T-helper 9 cell (primary cell): Measurements from ENCODE around the gene SFTA2.
"Not testable (repeated sequence)": the region's sequence is repeated elsewhere in the genome, so short reads cannot be mapped to it uniquely, and the experiment has no call there.

ENCODE experiments used
- DNase-seq: peaks from one replicate; pipeline ENCODE4 v3.0.0-alpha.2; 2020

Gene SFTA2

GRCh38 chr6:30912746-30913520 is 19.0 kb downstream of the SFTA2 start:
- DNase-seq = no peak

GRCh38 chr6:30910473-30910872 is 21.5 kb downstream of the SFTA2 start:
- not testable (repeated sequence) for DNase-seq

- no peak for DNase-seq
These were observed 23.3 kb downstream of the SFTA2 start for GRCh38 chr6:30908700-30909099.

DNA sequence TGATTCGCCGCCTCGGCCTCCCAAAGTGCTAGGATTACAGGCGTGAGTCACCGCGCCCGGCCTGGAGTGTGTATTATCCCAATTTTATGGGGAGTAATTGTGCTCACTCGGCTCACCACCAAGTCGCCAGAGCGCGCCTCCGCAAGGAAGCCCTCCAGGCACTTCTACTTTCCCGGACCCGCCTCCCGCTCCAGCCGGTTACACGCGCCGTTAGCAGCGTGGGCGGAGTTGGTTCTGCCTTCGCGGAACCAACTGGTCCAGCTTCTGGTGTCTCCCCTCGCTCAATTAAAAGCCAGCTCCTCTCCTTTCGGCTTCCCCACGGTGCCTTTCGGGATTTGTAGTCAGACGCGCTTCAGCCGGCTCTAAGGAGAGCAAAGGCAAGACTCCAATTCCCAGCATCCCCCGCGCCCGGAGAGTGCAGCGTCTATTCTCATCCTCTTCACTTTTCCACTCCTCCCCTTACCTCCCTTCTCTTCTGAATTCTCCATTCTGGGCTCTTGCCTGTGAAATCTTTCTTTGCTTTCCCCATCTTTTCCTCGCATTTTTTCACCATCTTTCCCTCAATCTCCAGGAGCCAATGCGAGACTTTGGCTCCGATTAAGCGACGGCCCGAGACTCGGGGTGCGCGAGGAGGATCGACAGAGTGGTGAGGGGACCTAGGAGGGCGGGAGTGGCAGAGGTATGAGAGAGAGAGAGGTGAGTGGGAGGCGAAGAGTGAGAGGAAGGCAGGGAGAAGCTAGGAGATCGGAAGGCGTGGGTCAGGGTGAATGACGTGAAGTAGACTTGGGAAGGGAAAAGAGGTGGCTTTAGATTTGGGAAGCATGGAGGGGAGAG is 24.0 kb downstream of the SFTA2 start, which contains the start of gene GTF2H4:
Gene GTF2H4 (plus strand): TSS at position 450 of the 834 bp plus-strand sequence.
- DNase-seq = peak; percentile 91

DNA sequence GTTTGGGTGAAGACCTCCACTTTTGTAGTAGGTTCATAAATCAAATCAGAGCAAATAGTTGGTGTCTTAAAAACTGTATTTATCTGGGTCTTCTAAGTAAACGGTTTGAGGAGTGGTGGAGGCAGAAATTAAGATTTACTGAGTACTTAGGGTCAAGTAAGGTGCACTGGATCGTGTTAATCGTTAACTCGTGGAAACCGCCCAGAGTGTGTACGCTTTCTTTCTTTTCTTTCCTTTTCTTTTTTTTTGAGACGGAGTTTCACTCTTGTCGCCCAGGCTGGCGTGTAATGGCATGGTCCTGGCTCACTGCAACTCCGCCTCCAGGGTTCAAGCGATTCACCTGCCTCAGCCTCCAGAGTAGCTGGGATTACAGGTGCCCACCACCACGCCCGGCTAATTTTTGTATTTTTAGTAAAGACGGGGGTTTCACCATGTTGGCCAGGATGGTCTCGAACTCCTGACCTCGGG is 24.6 kb downstream of the SFTA2 start:
- not testable (repeated sequence) for DNase-seq

DNA sequence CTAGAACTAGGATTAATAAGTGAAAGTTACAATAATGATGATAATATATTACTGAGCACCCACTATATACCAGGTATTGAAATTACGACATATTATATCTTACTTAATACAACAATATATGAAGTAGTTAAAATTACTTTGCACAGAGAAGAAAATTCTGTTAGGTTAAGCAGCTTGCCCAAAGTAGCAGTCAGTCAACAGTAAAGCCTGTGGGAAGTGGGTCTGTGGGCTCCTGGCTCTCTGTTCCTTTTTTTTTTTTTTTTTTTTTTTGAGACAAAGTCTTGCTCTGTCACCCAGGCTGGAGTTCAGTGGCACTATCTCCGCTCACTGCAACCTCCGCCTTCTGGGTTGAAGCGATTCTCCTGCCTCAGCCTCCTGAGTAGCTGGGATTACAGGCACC is 28.7 kb downstream of the SFTA2 start:
- DNase-seq = no peak

GRCh38 chr6:30902709-30903108 is 29.3 kb downstream of the SFTA2 start:
- no peak for DNase-seq

DNA sequence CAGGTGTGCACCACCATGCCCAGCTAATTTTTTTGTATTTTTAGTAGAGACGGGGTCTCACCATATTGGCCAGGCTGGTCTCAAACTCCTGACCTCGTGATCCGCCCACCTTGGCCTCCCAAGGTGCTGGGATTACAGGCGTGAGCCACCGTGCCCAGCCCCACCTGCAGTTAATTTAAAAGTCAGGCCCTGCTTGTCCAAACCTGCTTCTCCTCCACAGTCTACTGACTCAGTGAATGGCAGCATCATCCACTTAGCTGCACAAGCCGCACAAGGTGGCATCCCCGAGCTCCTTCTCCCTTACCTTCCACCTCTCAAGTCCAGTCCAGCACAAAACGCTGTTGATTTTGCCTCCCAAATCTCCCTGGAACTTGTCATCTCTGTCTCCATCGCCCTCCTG is 29.8 kb downstream of the SFTA2 start:
- DNase-seq = not testable (repeated sequence)

DNA sequence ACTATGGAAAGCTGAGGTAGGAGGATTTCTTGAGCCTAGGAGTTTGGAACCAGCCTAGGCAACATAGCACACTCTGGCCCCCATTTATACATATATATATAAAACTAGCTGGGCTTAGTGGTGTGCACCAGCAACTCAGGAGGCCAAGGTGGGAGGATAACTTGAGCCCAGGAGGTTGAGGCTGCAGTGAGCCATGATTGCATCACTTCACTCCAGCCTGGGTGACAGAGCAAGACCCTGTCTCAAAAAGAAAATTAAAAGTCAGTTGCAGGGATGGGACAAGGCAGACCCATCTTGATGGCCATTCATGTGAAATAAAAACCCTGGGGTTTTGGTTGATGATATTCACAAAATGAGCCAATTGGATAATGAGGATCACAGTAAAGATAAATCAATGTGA is 30.5 kb downstream of the SFTA2 start:
- no peak for DNase-seq

GRCh38 chr6:30900863-30901417 is 31.0 kb downstream of the SFTA2 start:
- no peak for DNase-seq

DNA sequence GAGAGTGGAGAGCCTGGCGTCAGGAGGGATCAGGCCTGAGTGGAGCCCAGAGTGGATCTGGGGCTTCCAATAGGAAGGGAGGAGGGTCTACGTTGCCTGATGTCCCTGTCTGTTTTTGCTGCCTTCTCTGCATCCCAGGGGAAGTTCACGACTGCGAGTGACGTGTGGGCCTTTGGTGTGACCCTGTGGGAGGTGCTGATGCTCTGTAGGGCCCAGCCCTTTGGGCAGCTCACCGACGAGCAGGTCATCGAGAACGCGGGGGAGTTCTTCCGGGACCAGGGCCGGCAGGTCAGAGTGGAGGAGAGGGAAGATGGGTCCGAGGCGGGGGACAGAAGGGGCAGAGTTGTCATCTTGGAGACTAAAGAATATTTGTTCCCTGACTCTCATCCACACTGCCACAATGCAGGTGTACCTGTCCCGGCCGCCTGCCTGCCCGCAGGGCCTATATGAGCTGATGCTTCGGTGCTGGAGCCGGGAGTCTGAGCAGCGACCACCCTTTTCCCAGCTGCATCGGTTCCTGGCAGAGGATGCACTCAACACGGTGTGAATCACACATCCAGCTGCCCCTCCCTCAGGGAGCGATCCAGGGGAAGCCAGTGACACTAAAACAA is 33.1 kb downstream of the SFTA2 start:
- DNase-seq = no peak

- no peak for DNase-seq
These were observed 34.1 kb downstream of the SFTA2 start for GRCh38 chr6:30897882-30898281.

DNA sequence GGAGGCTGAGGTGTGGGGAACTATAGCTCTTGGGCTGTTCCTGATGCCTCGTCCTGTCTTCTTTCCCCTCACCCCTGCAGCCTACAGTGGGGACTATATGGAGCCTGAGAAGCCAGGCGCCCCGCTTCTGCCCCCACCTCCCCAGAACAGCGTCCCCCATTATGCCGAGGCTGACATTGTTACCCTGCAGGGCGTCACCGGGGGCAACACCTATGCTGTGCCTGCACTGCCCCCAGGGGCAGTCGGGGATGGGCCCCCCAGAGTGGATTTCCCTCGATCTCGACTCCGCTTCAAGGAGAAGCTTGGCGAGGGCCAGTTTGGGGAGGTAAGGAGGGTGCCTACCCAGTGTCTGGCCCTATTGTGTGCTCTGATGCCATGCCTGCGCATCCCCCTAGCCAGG is 35.4 kb downstream of the SFTA2 start:
- no peak for DNase-seq

DNA sequence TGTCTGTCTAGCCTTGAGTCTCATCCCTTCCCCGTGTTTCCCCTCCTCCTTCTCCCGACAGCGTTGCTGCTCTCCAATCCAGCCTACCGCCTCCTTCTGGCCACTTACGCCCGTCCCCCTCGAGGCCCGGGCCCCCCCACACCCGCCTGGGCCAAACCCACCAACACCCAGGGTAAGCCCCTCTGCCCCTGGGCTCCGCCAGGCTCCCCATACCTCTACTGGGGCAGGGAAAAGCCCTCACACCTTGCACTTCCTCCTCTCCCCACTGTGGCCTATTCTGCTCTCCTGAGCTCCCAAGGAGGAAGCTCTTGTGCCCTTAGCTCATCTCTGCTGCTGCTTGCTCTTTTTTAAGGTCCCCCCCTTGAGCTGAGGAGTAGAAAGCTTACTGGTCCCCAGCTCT is 36.6 kb downstream of the SFTA2 start:
- no peak for DNase-seq

DNA sequence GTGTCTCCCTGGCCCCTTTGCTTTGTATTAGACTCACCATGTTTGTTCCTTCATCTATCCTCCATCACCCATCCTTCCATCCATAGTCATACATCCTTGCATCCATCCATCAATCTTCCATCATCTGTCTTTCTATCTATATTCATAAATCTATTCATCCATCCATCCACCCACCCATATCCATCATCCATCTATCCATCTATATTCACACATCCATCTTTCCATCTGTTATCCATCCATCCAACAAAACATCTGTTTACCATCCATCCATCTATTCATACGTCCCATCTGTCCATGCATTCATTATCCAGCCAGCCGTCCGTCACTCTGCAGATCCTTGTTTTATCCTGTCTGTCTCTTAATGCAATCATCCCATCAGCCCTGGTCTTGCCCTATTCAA is 37.0 kb downstream of the SFTA2 start:
- DNase-seq = no peak

- DNase-seq = no peak
These were observed 37.6 kb downstream of the SFTA2 start for GRCh38 chr6:30894381-30894780.

DNA sequence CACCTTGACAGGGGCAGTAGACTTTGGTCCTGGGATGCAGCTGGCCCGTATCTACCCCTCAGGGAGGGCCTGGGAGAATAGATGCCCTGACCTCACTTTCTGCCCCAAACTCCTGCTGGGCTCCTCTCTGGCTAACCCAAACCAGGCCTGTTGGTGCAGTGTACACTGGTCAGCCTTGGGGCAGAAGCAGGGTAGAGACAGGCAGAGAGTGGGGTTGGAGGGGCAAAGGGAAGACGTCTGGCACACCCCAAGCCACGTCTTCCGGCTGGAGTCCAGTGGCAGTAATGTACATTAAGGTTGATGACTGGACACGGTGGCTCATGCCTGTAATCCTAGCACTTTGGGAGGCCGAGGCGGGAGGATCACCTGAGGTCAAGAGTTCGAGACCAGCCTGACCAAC is 38.3 kb downstream of the SFTA2 start:
- no peak for DNase-seq

- DNase-seq = no peak
These were observed 38.9 kb downstream of the SFTA2 start for GRCh38 chr6:30893001-30893591.

GRCh38 chr6:30891816-30892538 is 40.0 kb downstream of the SFTA2 start:
- DNase-seq = no peak

GRCh38 chr6:30891450-30891723 is 40.6 kb downstream of the SFTA2 start:
- no peak for DNase-seq

DNA sequence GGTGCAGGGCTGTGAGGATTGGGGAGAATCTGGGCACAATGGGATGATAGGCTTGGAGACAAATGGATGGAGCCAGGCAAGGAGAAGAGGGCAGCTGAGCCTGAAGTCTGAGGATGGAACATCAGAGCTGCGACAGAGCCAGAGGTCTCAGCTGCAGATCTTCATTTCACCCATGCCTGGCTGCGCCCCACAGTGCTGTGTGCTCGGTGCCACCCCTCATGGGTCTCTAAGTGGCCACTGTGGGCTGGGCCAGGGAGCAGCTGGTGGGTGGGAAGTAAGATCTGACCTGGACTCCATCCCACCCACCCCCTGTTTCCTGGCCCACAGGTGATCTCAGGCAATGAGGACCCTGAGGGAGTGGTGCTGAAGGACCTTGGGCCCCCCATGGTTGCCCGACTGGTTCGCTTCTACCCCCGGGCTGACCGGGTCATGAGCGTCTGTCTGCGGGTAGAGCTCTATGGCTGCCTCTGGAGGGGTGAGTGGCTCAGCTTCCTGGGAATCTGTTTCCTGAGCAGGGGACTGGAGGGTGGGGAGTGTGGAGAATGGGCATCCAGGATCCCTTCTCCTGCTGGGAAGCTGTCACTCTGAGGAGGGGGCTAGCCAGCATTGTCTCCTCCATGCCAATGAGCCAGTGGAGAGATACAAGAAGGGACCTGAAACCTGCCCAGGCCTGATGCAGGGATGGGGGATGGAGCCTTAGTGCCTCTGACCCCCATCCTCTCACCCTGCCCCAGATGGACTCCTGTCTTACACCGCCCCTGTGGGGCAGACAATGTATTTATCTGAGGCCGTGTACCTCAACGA is 41.1 kb downstream of the SFTA2 start:
- DNase-seq = no peak
